Esophagus muscularis mucosa (tissue), 4 donors: ENCODE measurements around the gene HDAC3. TPM values are rescaled to one million over a fixed set of nuclear protein-coding genes. Genes with fewer than 3 reads are reported as not detected.

ENCODE experiments used
- DNase-seq: peaks from one replicate; pipeline ENCODE4 v3.0.0-alpha.2; 2017; ENCODE audit errors: extremely low spot score
- H3K27ac ChIP-seq, 4 donors: fragments of 200-600 bp; sonication (generic); replicated peaks in 1 of 4; 1 replicate in 3 of 4; 2 replicates in 1 of 4; pipeline ENCODE4 v1.5.1; 2016 to 2019; ENCODE audit warnings: mild to moderate bottlenecking in 1 of 4
- H3K27me3 ChIP-seq, 4 donors: fragments of 200-600 bp; sonication (generic); one replicate each; pipeline versions ENCODE4 v1.5.1 to v1.6.0; 2016 to 2019
- H3K36me3 ChIP-seq, 4 donors: fragments of 200-600 bp; sonication (generic); one replicate each; pipeline ENCODE4 v1.5.1; 2016 to 2019
- H3K4me1 ChIP-seq, 4 donors: fragments of 200-600 bp; sonication (generic); one replicate each; pipeline ENCODE4 v1.5.1; 2016 to 2019
- H3K4me3 ChIP-seq, 4 donors: fragments of 200-600 bp; sonication (generic); 1 replicate in 2 of 4; 2 replicates in 2 of 4; pipeline ENCODE4 v1.5.1; 2016 to 2019; ENCODE audit warnings: mild to moderate bottlenecking in 4 of 4, moderate library complexity in 1 of 4
- H3K9me3 ChIP-seq, 4 donors: fragments of 200-600 bp; sonication (generic); 1 replicate in 3 of 4; 2 replicates in 1 of 4; pipeline ENCODE4 v1.5.1; 2016 to 2019
- CTCF ChIP-seq, 3 experiments: fragments of 200-600 bp in 2 of 3; fragments of 450-650 bp in 1 of 3; sonication (generic) in 2 of 3; IDR thresholded peaks; one replicate each; pipeline ENCODE4 v1.5.1; 2017 to 2019; ENCODE audit warnings: antibody characterized with exemption in 3 of 3, mild to moderate bottlenecking in 2 of 3, moderate library complexity in 1 of 3
- EP300 ChIP-seq: sonication (generic); formaldehyde crosslinking; IDR thresholded peaks from one replicate; pipeline ENCODE4 v1.6.1; 2017; ENCODE audit warnings: antibody characterized with exemption
- POLR2A ChIP-seq: fragments of 450-650 bp; IDR thresholded peaks from one replicate; pipeline ENCODE4 v1.6.1; 2017; ENCODE audit warnings: antibody characterized with exemption, moderate library complexity, mild to moderate bottlenecking, low read depth
- POLR2AphosphoS5 ChIP-seq, 2 donors: sonication (generic); formaldehyde crosslinking; IDR thresholded peaks; one replicate each; pipeline ENCODE4 v1.6.1; 2017; ENCODE audit warnings: antibody characterized with exemption in 2 of 2
- WGBS: methylation state at CpG from one replicate; pipeline ENCODE4 v1.1.5; 2018; 5-methylcytosine and 5-hydroxymethylcytosine counted together
- intact Hi-C: fragments of 100-400 bp; cut with DNase I; formaldehyde crosslinking; loops from one replicate; pipeline ENCODE4 v1.15.1; 2023
- total RNA-seq, 4 donors: library from RNA; depleted of rRNA; stranded (reverse); fragments of >200 nt; gene quantifications; one replicate each; pipeline versions ENCODE4 v1.1.0 to v1.2.1, GENCODE V29; 2016

The HDAC3 gene
- total RNA-seq, 4 donors from 2014 or later, result 30.3 to 54.4 (median 44.3) TPM

DNA sequence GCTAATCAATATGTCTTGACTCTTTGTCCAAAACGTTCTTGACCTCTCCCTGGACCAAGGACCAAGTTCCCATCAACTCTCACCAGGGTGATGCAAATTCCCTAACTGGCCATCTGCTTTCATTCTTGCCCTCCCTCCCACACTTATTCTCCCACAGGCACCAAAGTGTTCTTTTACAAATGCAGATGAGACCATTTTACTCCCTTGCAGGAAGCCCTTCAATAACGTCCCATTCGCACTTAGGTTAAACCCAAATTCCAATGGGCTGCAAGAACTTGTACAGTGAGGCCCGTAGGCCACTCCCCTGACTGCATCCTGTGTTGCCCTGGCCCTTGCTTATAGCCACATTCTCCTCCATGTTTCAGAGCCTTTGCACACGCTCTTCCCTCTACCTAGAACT lies 38.1 kb upstream of the HDAC3 start:
- Histone ChIP-seq H3K36me3 (peaks cover 0 to 50% (median 11%) of the 10 kb centered on the region in 4 donors), H3K27ac (no peak overlapping the region), H3K4me1 (peaks cover 0 to 6% (median 2%) of the 10 kb centered on the region in 4 donors), H3K27me3 (peaks cover 0 to 3% (median 0%) of the 10 kb centered on the region in 4 donors), H3K4me3 (no peak overlapping the region), H3K9me3 (no peaks in the 10 kb centered on the region)
- TF ChIP-seq CTCF (IDR thresholded peaks at IDR 0.05), result no peak
- DNase-seq, result no peak
- 69% methylated on average over 5 of the region's 5 CpGs for WGBS
- intact Hi-C loops, result no loop called here

- Histone ChIP-seq H3K4me3 (no peak overlapping the region), H3K36me3 (peaks cover 0 to 57% (median 15%) of the 10 kb centered on the region in 4 donors), H3K9me3 (no peaks in the 10 kb centered on the region), H3K27me3 (no peaks in the 10 kb centered on the region), H3K4me1 (no peaks in the 10 kb centered on the region), H3K27ac (no peak overlapping the region)
- 85% methylated on average over 16 of the region's 19 CpGs for WGBS
- TF ChIP-seq EP300 (no peak), CTCF (IDR thresholded peaks at IDR 0.05) (no peak), POLR2A (no peak), POLR2AphosphoS5 (IDR thresholded peaks at IDR 0.05) (no peak)
- no peak for DNase-seq
- intact Hi-C loops, result no loop called here
Observed at GRCh38 chr5:141672841-141673813, 36.5 kb upstream of the HDAC3 start.

- Histone ChIP-seq H3K9me3 (no peaks in the 10 kb centered on the region), H3K27ac (no peak overlapping the region), H3K4me1 (no peaks in the 10 kb centered on the region), H3K27me3 (no peaks in the 10 kb centered on the region), H3K36me3 (peaks cover 0 to 51% (median 15%) of the 10 kb centered on the region in 4 donors), H3K4me3 (no peak overlapping the region)
- intact Hi-C loops, result no loop called here
- no peak for DNase-seq
- TF ChIP-seq EP300, result no peak
- TF ChIP-seq POLR2AphosphoS5 (IDR thresholded peaks at IDR 0.05), result no peak
- TF ChIP-seq POLR2A, result no peak
- no peak for TF ChIP-seq CTCF (IDR thresholded peaks at IDR 0.05)
- 96% methylated on average over 19 of the region's 23 CpGs for WGBS
Observed at GRCh38 chr5:141672071-141672840, 35.6 kb upstream of the HDAC3 start.

DNA sequence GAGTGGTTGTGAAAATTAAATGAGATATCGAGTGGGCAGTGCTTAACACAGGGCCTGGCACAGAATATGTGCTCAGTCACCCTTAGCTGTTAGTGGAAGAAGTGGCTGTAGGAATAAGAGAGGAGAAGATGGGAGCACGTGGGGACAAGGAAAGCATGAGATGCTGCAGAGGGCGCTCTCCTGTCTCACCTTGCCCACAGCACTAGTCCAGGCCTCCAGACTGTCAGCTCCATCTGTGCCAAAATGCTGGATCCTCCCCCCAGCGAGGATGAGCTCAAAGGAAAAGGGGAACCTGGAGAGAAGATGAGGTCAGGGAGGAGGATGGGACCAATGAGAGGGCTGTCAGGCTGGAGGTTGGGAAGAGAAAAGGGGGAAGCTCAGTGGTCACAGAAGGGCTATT lies 32.9 kb upstream of the HDAC3 start:
- intact Hi-C loops, result no loop called here
- Histone ChIP-seq H3K36me3 (peaks cover 0 to 47% (median 15%) of the 10 kb centered on the region in 4 donors), H3K27me3 (no peaks in the 10 kb centered on the region), H3K27ac (no peak overlapping the region), H3K4me1 (peaks cover 0 to 7% (median 6%) of the 10 kb centered on the region in 4 donors), H3K4me3 (no peak overlapping the region), H3K9me3 (no peaks in the 10 kb centered on the region)
- WGBS, result 82% methylated on average over 4 of the region's 4 CpGs
- DNase-seq, result no peak
- TF ChIP-seq CTCF (IDR thresholded peaks at IDR 0.05), result no peak
- TF ChIP-seq POLR2AphosphoS5 (IDR thresholded peaks at IDR 0.05), result no peak
- no peak for TF ChIP-seq EP300
- no peak for TF ChIP-seq POLR2A
